ENCODE measurements around the gene PTPRG. TPM values are rescaled to one million over a fixed set of nuclear protein-coding genes. Genes with fewer than 3 reads are reported as not detected.
A peak's percentile ranks its signal among the peaks of the same experiment; 100 is the strongest.

Gene PTPRG
- total RNA-seq, 1 donor from 2014 or later: 11.1 TPM

GRCh38 chr3:62139957-62140356 is 578.6 kb downstream of the PTPRG start:
- TF ChIP-seq CTCF (IDR thresholded peaks at IDR 0.05; ENCODE audit: insufficient read depth, low read length, severe bottlenecking): no peak
- DNase-seq (ENCODE audit: low read depth): peak; percentile 29
- no peaks in the 10 kb centered on the region for H3K36me3 ChIP-seq (ENCODE audit: control insufficient read depth, insufficient read depth, low read length)
- no peak for FAIRE-seq
- H3K27me3 ChIP-seq (ENCODE audit: control insufficient read depth, insufficient read depth, low read length): no peaks in the 10 kb centered on the region
- H3K4me3 ChIP-seq (ENCODE audit: low read depth, low read length): no peak overlapping the region

GRCh38 chr3:62142331-62143085 is 581.1 kb downstream of the PTPRG start:
- no peak for TF ChIP-seq CTCF (IDR thresholded peaks at IDR 0.05; ENCODE audit: insufficient read depth, low read length, severe bottlenecking)
- FAIRE-seq: no peak

GRCh38 chr3:62143843-62144450 is 582.6 kb downstream of the PTPRG start:
- Histone ChIP-seq H3K36me3 (ENCODE audit: control insufficient read depth, insufficient read depth, low read length) (no peaks in the 10 kb centered on the region), H3K4me3 (ENCODE audit: low read depth, low read length) (no peak overlapping the region), H3K27me3 (ENCODE audit: control insufficient read depth, insufficient read depth, low read length) (no peaks in the 10 kb centered on the region)
- DNase-seq (ENCODE audit: low read depth) (no peak), FAIRE-seq (no peak)
- no peak for TF ChIP-seq CTCF (IDR thresholded peaks at IDR 0.05; ENCODE audit: insufficient read depth, low read length, severe bottlenecking)

More at GRCh38 chr3:62142331-62143085, 581.1 kb downstream of the PTPRG start:
- no peaks in the 10 kb centered on the region for H3K27me3 ChIP-seq (ENCODE audit: control insufficient read depth, insufficient read depth, low read length)
- no peaks in the 10 kb centered on the region for H3K36me3 ChIP-seq (ENCODE audit: control insufficient read depth, insufficient read depth, low read length)
- DNase-seq (ENCODE audit: low read depth): peak; percentile 21
- H3K4me3 ChIP-seq (ENCODE audit: low read depth, low read length): no peak overlapping the region

GRCh38 chr3:62144482-62144881 is 583.1 kb downstream of the PTPRG start:
- H3K36me3 ChIP-seq (ENCODE audit: control insufficient read depth, insufficient read depth, low read length): no peaks in the 10 kb centered on the region
- FAIRE-seq (no peak), DNase-seq (ENCODE audit: low read depth) (no peak)
- H3K4me3 ChIP-seq (ENCODE audit: low read depth, low read length): no peak overlapping the region
- H3K27me3 ChIP-seq (ENCODE audit: control insufficient read depth, insufficient read depth, low read length): no peaks in the 10 kb centered on the region
- TF ChIP-seq CTCF (IDR thresholded peaks at IDR 0.05; ENCODE audit: insufficient read depth, low read length, severe bottlenecking): no peak

- no peak overlapping the region for H3K4me3 ChIP-seq (ENCODE audit: low read depth, low read length)
- FAIRE-seq (peak; percentile 88), DNase-seq (ENCODE audit: low read depth) (peak; percentile 27)
- TF ChIP-seq CTCF (IDR thresholded peaks at IDR 0.05; ENCODE audit: insufficient read depth, low read length, severe bottlenecking): no peak
- no peaks in the 10 kb centered on the region for H3K27me3 ChIP-seq (ENCODE audit: control insufficient read depth, insufficient read depth, low read length)
- no peaks in the 10 kb centered on the region for H3K36me3 ChIP-seq (ENCODE audit: control insufficient read depth, insufficient read depth, low read length)
These were observed 583.9 kb downstream of the PTPRG start for GRCh38 chr3:62145086-62145757.
